ENCODE data around the gene KRTAP4-1. TPM values are rescaled to one million over a fixed set of nuclear protein-coding genes. Genes with fewer than 3 reads are reported as not detected.
"Not testable (repeated sequence)": the region's sequence is repeated elsewhere in the genome, so short reads cannot be mapped to it uniquely, and the experiment has no call there.

KRTAP4-1 gene
- total RNA-seq, 1 experiment from 2014 or later, result not detected

DNA sequence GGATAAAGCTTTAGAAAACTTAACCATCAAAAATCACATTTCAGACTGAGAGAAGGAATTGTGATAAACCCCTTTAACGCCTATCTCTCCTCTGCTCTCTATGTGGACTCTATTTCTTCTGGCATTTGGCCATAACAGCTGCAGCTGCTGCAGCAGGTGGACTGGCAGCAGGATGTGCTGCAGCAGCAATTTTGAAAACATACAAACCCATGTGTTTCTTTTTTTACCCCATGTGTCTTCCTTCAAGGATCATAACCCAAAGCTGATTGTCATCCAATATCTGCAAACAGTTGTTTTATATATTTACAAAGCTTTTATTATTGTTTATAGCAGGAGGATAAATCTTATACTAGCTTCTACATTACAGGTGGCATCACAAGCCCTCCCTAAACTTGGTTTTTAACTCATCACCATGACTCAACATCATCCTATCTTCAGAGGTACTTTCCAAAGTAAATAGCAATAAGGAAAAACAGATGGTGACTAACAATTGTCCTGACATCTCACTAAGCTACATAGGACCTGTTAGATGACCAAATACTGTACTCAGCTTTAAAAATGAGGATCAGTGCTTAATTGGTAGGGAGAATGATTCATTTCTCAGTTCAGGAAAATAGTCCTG lies 27.2 kb upstream of the KRTAP4-1 start:
- CTCF ChIA-PET, result interaction anchor here (0.6 to 1.2 kb wide), 3 partner anchors 38 to 146 kb away, joined by 3 to 6 read pairs (median 3); partner anchors contain the start of gene KRTAP2-4
- BruUV-seq (replicated peaks), result no TSS peak

DNA sequence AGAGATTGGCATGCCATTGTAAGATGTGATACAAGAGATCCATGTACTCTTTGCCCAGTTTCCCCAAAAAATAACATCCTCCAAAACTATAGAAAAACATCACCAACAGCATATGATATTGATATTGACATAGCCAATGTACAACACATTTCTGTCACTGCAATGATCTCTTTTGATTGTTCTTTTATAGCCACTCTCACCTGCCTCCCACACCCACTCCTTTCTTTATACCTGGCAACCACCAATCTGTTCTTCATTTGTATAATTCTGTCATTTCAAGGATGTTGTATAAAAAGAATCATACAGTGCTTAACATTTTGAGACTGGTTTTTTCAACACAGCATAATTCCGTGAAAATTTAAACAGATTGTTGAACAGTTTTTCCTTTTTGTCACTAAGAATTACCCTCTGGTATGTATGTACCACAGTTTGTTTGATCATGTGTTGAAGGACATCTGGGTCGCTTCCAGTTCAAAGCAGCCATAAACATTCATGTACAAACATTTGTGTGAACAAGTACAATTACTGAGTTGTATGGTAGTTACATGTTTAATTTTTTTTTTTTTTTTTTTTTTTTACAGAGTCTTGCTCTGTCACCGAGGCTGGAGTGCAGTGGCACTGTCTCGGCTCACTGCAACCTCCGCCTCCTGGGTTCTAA lies 14.8 kb upstream of the KRTAP4-1 start:
- TF ChIP-seq, protein P1, sequence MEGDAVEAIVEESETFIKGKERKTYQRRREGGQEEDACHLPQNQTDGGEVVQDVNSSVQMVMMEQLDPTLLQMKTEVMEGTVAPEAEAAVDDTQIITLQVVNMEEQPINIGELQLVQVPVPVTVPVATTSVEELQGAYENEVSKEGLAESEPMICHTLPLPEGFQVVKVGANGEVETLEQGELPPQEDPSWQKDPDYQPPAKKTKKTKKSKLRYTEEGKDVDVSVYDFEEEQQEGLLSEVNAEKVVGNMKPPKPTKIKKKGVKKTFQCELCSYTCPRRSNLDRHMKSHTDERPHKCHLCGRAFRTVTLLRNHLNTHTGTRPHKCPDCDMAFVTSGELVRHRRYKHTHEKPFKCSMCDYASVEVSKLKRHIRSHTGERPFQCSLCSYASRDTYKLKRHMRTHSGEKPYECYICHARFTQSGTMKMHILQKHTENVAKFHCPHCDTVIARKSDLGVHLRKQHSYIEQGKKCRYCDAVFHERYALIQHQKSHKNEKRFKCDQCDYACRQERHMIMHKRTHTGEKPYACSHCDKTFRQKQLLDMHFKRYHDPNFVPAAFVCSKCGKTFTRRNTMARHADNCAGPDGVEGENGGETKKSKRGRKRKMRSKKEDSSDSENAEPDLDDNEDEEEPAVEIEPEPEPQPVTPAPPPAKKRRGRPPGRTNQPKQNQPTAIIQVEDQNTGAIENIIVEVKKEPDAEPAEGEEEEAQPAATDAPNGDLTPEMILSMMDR (IDR thresholded peaks at IDR 0.05; ENCODE audit: unreplicated experiment), result no peak
- no peaks in the 10 kb centered on the region for H3K27me3 Mint-ChIP-seq (ENCODE audit: unreplicated experiment)
- H3K36me3 Mint-ChIP-seq (ENCODE audit: insufficient read depth, unreplicated experiment), result no peaks in the 10 kb centered on the region
- intact Hi-C loops (cut with micrococcal nuclease; ENCODE audit: unreplicated experiment), result no loop called here
- H3K27ac Mint-ChIP-seq (ENCODE audit: unreplicated experiment), result no peak overlapping the region
- H3K4me3 Mint-ChIP-seq (ENCODE audit: low read depth, unreplicated experiment), result no peak overlapping the region
- CTCF ChIA-PET, result interaction anchor here (0.6 kb wide), 1 partner anchor 634 kb away, joined by 8 read pairs; no protein-coding TSS in a partner anchor
- BruUV-seq (replicated peaks), result no TSS peak
- no peaks in the 10 kb centered on the region for H3K4me1 Mint-ChIP-seq (ENCODE audit: low read depth, unreplicated experiment)
- H3K9me3 Mint-ChIP-seq (ENCODE audit: low read depth, unreplicated experiment), result peaks cover 7% of the 10 kb centered on the region
- no peak for DNase-seq

More for the DNA sequence above, 27.2 kb upstream of the KRTAP4-1 start:
- intact Hi-C loops (cut with micrococcal nuclease; ENCODE audit: unreplicated experiment), result no loop called here
- H3K9me3 Mint-ChIP-seq (ENCODE audit: low read depth, unreplicated experiment), result peaks cover 4% of the 10 kb centered on the region
- no peaks in the 10 kb centered on the region for H3K27me3 Mint-ChIP-seq (ENCODE audit: unreplicated experiment)
- no peak for DNase-seq
- TF ChIP-seq, protein P1 (IDR thresholded peaks at IDR 0.05; ENCODE audit: unreplicated experiment), result no peak
- H3K4me3 Mint-ChIP-seq (ENCODE audit: low read depth, unreplicated experiment), result no peak overlapping the region
- H3K36me3 Mint-ChIP-seq (ENCODE audit: insufficient read depth, unreplicated experiment), result no peaks in the 10 kb centered on the region
- no peak overlapping the region for H3K27ac Mint-ChIP-seq (ENCODE audit: unreplicated experiment)
- peaks cover 15% of the 10 kb centered on the region for H3K4me1 Mint-ChIP-seq (ENCODE audit: low read depth, unreplicated experiment)

- Mint-ChIP-seq H3K36me3 (ENCODE audit: insufficient read depth, unreplicated experiment) (no peaks in the 10 kb centered on the region), H3K4me3 (ENCODE audit: low read depth, unreplicated experiment) (no peak overlapping the region), H3K9me3 (ENCODE audit: low read depth, unreplicated experiment) (peaks cover 7% of the 10 kb centered on the region), H3K4me1 (ENCODE audit: low read depth, unreplicated experiment) (no peaks in the 10 kb centered on the region), H3K27ac (ENCODE audit: unreplicated experiment) (no peak overlapping the region), H3K27me3 (ENCODE audit: unreplicated experiment) (no peaks in the 10 kb centered on the region)
- TF ChIP-seq, protein P1 (IDR thresholded peaks at IDR 0.05; ENCODE audit: unreplicated experiment), result no peak
- BruUV-seq (replicated peaks), result no TSS peak
- CTCF ChIA-PET, result no interaction called here
- DNase-seq, result no peak
- intact Hi-C loops (cut with micrococcal nuclease; ENCODE audit: unreplicated experiment), result no loop called here
Measured at GRCh38 chr17:41196068-41196467, 11.4 kb upstream of the KRTAP4-1 start.

- CTCF ChIA-PET, result no interaction called here
- DNase-seq, result no peak
- H3K4me3 Mint-ChIP-seq (ENCODE audit: low read depth, unreplicated experiment), result no peak overlapping the region
- H3K27ac Mint-ChIP-seq (ENCODE audit: unreplicated experiment), result no peak overlapping the region
- TF ChIP-seq, protein P1 (IDR thresholded peaks at IDR 0.05; ENCODE audit: unreplicated experiment), result no peak
- H3K9me3 Mint-ChIP-seq (ENCODE audit: low read depth, unreplicated experiment), result no peaks in the 10 kb centered on the region
- H3K36me3 Mint-ChIP-seq (ENCODE audit: insufficient read depth, unreplicated experiment), result no peaks in the 10 kb centered on the region
- BruUV-seq (replicated peaks), result no TSS peak
- intact Hi-C loops (cut with micrococcal nuclease; ENCODE audit: unreplicated experiment), result no loop called here
- peaks cover 10% of the 10 kb centered on the region for H3K27me3 Mint-ChIP-seq (ENCODE audit: unreplicated experiment)
- H3K4me1 Mint-ChIP-seq (ENCODE audit: low read depth, unreplicated experiment), result no peaks in the 10 kb centered on the region
Measured at GRCh38 chr17:41190328-41190727, 5.6 kb upstream of the KRTAP4-1 start.

DNA sequence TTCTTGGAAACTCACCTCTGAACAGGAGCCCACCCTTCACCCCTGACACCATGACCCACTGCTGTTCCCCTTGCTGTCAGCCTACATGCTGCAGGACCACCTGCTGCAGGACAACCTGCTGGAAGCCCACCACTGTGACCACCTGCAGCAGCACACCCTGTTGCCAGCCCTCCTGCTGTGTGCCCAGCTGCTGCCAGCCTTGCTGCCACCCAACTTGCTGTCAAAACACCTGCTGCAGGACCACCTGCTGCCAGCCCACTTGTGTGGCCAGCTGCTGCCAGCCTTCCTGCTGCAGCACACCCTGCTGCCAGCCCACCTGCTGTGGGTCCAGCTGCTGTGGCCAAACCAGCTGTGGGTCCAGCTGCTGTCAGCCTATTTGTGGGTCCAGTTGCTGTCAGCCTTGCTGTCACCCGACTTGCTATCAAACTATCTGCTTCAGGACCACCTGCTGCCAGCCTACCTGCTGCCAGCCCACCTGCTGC lies 5.2 kb upstream of the KRTAP4-1 start, which contains the start of gene KRTAP9-1:
TSS of gene KRTAP9-1 (plus strand) at position 51 of the 482 bp plus-strand sequence. CDS start at position 51, 0 bp downstream.
- intact Hi-C loops (cut with micrococcal nuclease; ENCODE audit: unreplicated experiment), result not testable (repeated sequence)

More for the DNA sequence above, 5.2 kb upstream of the KRTAP4-1 start, which contains the start of gene KRTAP9-1:
- H3K27me3 Mint-ChIP-seq (ENCODE audit: unreplicated experiment); DNase-seq; CTCF ChIA-PET; H3K4me1 Mint-ChIP-seq (ENCODE audit: low read depth, unreplicated experiment); BruUV-seq (replicated peaks); H3K36me3 Mint-ChIP-seq (ENCODE audit: insufficient read depth, unreplicated experiment); H3K4me3 Mint-ChIP-seq (ENCODE audit: low read depth, unreplicated experiment); H3K27ac Mint-ChIP-seq (ENCODE audit: unreplicated experiment); H3K9me3 Mint-ChIP-seq (ENCODE audit: low read depth, unreplicated experiment): not testable (repeated sequence)
